ENCODE measurements around the gene OTUD5.

OTUD5 gene

DNA sequence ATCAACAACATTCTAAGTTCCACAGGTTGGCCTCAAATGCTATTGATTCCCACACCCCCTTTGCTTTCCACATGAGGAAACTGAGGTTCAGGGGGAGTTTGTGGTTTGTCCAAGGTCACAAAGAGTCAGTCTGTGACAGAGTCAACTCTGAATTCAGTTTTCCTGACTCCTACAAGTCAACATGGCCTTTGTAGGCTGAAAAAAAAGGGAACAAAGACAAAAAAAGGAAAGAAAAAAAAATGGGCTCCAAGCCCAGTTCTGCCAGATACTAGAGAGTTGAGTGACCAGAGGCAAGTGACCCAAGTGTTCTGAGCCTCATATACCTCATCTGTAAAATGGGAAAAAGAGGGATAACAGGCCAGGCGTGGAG is 22.1 kb downstream of the OTUD5 start:
- no peak for DNase-seq

DNA sequence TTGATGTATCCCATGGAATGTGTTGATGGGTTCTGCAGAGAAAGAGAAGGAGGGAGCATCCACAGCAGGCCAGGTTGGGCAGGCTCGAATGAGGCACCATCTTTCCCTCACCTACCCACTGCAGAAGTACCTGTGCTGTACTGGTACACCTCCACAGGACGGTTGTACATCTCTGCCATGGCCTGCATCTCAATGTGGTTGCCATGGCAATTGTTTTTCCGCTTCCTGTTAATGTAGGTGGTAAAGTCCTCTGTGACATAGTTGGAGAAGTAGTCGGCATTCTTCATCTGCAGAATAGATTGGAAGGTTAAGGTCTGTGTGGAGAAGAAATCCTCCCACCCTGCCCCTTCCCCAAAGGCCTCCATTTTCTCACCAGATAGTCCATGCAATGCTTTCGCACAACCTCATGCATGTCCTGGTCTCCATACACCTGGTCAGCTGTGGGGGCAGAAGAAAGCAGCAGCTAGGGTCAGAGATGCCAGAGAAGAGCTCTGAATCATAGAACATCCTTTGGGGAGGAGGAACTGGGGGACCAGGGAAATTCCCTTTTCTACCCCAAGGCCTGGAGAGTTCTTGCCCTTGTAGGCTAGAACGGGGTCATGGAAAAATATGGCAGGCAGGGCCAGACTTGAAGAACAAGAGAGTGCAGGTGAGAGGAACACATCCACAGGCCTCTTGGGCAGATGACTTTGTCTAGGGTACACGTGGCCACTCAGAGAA is 22.7 kb downstream of the OTUD5 start:
- DNase-seq: no peak

DNA sequence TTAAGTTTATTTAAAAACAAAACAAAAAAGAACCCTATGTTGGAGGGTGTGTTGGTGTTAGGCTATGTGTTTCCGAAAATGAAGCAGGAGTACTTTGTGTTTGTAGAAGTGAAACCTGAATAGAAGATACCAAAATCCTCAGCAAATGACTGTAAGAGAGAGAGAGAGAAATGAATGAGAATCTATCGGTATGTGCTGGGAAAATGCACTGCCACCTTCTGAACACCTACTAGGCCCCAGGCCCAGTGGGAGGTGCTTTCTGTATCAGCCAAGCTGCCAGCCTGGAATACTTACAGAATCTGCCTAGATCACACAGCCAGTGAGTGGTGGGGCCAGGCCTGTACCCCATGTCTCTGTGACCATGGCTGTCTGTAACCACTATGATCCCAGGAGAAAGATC is 23.6 kb downstream of the OTUD5 start:
- peak; percentile 44 for DNase-seq

DNA sequence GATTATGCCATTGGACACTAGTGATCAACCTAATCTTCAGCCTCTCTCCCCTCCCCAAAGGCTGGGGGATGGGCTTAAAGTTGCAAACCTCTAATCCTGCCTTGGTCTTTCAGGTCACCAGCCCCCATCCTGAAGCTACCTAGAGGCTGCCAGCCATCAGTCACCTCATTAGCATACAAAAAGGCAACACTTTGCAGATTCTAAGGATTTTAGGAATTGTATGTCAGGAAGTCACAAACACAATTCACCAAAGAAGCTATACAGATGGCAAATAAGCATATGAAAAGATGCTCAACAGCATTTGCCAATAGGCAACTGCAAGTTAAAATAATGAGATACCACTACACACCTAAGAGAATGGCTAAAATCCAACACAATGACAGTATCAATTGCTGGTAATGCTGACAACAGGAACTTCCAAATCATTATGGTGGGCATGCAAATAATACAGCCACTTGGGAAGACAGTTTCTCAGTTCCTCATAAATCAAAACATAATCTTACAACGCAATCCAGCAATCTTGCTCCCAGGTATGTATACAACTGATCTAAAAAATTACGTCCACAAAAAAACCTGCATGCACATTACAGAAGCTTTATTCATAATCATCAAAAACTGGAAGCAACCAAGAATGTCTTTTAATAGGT is 29.5 kb downstream of the OTUD5 start:
- DNase-seq: no peak

DNA sequence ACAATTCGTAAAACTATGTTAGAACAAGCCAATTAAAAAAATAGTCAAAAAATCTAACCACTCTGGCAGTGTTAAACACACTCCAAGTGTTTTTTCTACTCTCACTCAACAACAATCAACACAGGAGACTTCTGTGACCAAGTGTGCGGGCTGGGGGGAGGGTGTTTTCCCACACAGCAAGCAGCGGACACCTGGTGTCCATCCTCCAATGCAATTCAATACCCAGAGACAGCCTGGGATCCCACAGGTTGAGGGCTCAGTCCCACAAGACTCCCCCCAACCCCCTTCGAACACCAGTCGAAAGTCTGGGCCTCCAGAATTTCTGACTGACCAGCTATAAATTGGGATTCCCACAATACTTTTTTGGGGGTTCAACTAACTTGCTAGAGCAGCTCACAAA is 30.3 kb downstream of the OTUD5 start:
- DNase-seq: no peak

DNA sequence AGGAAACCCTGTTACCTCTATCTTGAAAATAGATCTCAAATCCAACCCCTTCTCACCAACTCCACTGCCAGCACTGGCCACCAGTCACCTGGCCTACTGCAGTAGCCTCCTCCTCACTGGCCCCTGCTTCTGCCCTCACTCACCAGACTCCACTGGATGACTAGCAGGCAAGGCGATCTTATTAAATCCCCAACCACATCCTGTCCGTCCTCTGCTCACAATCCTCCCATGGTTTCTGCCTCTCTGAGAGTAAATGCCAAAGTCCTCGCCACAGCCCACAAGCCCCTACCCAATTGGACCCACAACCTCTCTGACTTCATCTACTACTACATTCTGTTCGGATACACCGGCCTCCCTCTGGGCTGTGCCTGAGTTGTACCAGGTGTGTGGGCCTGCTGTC is 33.1 kb downstream of the OTUD5 start:
- DNase-seq: no peak

DNA sequence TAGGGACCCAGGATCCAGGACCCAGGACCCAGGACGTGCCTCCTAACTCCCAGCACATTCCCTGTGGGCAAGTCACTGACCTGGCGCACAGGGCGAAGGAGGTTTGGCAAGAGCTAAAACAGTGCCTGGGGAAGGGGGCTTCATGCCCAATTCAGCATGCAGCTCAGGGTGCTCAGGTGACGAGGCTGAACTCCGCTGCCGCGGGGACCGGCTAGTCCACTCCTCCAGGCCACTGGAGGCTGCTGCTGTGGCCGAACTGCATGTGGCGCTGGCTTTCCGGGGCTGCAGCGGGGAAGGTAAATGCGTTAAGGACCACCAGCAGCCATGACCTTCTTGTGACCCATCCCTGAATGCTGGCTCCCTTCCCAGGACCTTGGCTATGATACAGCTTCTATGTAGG is 33.6 kb downstream of the OTUD5 start:
- no peak for DNase-seq

DNA sequence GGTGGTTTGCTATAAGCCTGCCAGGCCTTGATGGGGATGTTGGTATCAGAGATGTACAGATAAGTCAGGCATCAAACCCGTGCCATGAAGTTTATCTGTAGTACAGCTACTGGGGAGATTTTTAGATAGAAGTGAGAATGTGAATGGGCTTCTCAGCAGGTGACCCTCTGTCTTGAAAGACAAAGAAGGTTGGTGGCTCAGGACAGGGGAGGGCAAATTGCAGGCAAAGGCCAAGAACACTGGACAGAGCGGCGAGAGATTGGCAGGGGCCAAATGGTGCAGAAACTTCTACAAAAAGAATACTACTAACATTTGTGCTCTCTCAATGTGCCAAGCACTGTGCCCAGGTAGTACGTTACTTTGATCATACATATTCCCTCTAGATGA is 36.7 kb downstream of the OTUD5 start:
- no peak for DNase-seq

DNA sequence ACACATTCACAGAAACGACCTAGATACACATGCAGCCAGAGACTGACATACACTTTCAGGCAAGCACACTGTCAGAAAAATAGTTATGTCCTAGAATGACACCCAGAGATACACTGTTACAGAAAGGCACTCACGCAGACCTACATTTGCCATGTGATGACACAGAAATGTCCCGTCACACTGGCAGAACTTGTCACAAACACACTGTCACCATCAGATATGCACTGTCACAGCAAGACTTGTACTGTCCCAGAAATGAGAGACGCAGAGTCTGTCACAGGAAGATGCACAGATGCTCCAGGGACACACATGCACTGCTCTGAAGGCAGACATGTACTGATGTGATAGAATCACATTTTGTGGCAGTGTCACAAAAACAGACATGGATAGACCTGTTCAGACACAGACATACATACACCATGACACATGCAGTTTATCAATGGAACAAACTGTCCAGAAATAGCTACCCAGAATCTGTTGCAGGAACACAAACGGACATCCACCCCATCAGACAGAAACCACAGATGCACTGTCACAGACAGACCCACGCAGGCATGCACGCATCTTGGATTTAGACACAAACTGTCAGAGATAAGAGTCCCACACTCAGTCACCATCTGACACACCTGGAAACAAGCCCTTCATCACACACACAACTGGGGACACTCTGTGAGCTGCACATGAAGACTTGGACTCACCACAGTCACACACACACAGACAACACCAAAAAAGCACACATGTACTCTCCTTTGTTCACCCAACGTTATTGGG is 37.3 kb downstream of the OTUD5 start:
- no peak for DNase-seq

DNA sequence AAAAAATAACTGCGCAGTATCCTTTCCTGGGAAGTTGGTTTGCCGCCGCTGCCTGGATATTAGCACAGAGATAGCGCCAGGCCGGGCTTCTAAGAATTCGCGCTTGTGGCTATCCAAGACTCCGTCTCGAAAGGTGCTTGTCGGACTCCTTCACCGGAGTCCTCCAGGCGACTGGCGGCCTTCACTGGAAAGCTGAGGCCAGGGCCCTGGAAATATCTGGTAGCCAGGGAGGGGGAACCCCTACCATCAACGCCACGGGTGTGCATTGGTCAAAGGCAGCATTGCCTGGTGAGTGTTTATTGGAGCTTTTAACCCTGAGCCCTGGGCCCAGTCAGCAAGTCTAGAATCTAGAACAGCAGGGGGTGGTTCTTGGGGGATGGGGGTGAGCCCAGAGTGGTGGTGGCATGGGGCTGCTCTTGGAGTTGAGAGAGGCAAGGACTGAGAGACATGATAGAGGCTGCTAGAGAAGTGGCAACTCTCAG is 38.0 kb downstream of the OTUD5 start:
- peak; percentile 54 for DNase-seq

DNA sequence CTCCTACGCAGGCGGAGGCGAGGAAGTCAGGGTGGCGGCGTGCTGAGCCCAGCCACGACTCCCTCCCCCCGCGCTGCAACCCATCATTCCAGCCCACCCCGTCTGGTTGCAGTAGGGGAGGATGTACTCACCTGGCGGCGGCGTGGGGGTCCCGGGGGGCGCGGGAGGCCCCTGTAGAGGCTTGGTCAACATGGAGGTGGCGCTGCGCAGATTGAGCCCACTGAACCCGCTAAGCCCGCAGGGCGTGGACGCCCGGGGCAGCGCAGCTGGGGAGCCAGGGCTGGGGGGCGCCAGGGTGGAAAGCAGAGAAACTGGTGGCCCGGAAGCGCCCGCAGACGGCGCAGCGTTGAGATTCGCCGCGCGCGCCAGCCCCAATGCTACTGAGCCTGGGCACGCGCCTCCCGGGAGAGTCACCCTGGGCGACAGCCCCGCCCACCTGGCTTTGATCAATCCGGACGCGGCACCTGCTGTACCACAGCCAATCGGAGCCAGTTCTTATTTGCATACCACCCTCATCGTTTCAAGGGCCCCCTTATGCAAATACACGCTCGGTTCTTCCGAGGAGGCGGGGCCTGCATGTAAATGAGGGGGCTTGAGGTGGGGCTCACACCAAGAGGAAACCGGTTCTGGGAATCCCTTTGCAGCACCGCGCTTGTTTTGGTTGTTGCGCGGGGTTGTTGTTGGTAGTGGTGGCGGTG is 38.6 kb downstream of the OTUD5 start, which contains the start of gene PIM2:
Gene PIM2 (minus strand): TSS at position 382 of the 698 bp plus-strand sequence. CDS start 190 bp downstream, at position 192.
- peak; percentile 92 for DNase-seq

DNA sequence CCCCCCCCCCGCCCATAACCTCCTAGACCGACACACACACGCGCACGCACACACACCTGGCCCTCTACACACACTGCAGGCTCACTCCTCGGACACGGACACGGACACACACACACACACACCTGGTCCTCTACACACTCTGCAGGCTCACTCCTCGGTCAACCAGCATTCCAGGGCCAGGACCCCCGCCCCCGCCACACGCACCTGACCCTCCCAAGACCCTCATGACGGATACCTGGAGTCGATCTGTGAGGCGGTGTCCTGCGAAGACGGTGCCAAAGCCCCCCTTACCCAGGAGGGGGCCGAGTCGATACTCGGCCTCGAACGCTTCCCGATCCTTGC is 39.1 kb downstream of the OTUD5 start:
- no peak for DNase-seq

DNA sequence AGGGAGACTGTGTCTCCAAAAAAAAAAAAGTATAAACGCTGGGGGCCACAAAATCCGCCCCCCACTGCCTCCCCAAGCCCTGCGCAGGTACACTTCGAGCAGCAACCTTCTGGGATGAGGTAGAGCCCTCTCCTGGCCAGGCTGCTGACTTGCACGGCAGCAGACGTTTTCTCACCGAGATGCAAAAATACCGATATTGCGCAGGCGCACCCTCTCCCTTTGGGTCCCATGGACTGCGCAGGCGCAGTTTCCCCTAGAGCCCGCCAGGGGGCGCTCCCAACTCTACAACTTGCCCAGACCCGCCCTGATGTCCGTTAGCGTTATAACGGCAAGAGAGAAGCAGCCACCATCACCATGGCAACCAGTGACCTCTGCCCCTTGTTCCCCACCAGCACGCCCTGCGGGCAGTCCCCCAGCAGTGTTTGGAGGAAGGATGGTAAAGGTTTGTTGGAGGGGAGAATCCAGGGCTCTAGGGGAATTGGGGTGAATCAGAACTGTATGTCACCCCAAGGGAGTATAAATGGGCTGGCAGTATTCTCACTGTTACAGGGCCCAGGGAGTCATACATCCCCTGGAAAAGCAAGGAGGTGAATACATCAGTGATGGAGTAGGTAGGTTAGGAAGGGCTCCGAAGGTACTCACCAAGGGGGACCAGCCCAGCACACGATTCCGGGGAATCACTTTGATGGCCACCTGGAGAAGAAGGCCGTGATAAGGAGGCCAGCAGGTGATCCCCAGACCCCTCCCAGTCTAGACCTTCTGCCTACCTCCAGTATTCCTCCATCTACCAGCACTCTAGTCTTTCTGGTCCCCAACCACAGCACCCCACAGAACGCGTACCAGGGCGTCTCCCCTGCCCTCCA is 40.0 kb downstream of the OTUD5 start:
- peak; percentile 86 for DNase-seq

DNA sequence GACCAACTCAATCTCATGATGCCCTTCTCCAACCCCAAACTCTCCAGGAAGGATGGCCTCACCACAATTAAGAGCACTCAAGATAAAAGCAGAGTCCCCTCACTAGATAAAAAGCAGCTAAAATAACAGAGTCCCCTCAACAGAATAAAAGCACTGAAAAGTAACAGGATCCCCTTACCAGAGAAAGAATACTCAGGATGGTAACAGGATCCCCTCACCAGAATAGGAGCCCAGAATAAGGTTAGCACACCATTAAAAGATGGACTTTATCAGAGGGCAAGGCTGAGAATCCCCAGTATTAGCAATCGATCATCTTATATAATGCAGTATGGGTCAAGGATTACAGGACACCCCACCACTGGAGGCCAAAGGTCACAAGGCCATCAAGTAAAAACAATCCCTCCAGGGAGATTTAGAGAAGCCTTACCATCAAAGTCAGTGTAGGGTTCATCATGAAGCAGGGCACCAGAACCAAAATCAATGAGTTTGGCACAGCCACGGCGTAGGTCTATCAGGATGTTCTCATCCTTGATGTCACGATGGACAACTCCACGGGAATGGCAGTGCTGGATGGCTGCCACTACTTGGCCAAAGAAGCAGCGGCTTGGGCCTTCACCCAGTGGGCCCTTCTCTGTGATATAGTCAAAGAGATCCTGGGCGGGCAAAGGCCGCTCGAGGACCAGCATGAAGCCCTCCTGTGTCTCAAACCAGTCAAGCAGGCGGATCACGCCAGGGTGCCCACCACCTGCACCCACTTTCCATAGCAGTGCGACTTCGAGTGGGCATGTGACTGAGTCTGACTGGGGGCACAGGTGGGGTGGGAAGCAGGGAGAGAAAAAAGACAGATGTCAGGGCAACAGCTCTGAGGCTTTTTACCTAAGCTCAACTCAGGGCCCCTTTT is 42.6 kb downstream of the OTUD5 start:
- DNase-seq: no peak

DNA sequence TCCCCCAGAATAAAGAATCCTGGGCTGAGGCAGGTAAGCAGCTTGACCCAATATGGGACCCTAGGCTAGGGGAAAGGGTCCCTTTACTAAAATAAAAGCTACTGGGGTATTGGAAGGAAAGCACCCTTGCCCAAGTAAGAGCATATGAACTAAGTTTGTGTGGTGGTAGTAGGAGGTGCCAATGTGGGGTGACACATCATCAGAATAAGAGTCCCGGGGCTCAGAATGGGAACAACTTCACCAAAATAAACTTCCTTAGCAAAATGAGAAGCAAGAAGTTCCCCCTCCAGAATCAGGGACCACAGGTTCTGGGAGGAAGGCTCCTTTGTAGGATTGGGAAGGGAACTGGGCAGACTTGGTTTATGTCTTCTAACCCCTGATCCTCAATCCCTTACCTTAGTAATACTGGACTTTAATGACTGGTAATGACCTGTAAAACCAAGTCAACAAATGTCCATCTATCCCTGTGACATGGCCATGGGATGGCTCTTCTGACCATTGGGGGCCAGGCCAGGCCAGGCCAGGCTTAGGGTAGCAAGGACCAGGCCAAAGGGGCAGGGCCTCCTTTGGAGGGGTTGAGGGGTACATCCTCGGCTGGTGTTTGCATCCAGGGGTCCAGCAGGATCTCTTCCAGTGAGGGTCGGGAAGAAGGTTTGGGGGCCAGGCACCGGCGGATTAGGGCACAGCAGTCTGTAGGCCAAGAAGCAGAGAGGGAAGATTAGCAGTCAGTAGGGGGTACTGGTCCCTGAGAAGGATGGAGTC is 43.6 kb downstream of the OTUD5 start:
- no peak for DNase-seq

DNA sequence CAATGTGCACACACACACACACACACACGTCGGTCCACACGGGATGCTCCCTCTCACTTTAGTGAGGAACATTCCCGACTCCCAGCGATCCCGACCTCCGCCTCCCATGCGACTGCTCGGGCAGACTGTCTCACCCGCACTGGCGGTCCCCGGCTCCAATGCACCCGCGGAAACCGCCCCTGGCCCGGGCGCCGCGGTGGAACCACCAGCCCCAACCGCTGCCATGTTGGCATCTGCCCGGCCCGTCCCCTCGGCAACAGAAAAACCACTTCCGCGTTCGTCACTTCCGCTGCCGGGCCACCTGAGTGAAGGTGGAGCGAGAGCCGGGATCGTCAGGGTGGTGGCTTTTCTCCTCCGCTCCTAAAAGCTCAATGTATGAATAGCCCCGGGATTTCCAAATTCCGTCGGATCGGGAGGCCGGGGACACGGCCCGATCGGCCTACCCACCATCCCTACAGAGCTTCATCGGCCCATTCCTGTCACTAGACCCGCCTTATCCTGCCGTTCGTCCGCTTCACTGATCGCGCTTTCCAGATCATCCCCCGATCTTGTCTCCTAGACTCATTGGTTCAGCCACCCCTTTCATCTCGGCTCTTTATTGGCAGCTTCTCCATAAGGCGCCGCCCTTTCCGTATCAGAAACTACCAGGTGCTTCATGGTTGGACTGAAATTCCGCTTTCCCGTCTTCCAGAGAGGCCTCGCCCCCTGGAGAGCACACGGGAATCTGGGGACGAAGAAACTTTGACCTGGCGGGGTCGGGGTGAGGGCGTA is 45.8 kb downstream of the OTUD5 start, which contains the start of gene SLC35A2:
Gene SLC35A2 (minus strand): TSS at position 235 of the 771 bp plus-strand sequence. CDS start 10 bp downstream, at position 225.
- peak; percentile 87 for DNase-seq

DNA sequence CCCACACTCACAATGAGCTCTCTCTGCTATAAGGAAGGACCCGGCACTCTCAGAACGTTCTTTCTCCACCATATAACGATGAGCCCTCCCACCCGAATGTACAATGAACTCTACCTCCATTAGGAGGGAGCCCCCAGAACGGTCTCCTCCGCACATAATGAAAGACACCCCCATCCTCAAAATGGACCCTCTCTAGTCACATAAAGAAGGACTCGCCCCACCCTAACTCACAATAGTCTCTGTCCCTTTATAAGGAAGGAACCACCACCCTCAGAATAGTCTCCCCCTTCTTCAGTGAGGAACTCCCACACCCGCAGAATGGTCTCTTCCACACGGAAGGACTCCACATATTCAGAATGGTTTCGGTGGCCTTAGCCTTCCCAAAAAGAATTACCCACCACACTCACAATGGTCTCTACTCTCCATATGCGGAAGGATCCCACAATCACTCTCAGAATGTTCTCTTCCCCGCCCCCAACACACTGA is 46.4 kb downstream of the OTUD5 start:
- DNase-seq: no peak

DNA sequence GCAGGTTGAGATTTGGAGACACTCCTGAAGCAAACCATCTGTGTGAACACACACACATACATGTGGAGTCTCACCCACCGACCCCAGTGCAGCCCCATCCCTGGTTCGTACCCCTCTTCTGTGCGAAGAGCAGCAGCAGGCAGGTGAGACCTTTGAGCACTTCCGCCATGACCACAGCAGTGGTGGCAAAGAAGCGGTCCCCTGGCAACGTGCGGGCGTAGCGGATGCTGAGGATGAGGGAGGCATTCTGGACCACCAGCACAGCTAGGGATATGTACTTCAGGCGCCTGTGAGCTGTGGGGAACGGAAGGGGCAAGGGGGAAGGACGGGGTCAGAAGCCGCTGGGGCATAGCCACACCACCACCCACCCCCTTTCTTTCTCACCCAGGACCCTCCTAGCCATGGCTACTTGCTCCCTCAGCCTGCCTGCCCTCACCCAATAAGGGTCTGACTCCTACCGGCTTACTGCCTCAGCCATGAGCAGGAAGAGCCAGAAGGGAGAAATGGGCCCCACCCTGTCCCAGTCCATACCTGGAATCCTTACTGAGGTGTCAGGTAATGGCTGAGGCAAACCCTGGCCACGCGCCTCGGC is 47.6 kb downstream of the OTUD5 start:
- no peak for DNase-seq

DNA sequence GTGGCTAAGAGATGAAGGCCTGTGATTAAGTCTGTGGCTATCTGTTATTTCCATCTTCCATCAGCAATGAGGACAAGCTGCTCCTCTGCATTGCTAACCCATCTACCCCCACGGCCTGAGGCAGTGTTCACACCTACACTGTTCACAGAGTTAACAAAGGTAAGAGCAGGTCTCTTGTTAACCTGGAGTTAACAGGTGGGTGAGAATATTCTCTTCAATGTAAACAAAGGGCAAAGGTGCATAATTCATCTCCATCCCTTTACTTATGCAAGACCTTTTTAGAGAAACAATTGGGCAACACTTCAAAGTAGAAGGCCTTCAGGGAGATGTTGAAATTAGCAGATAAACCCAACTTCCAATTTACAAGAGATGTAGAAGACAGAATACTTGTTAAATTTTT is 48.8 kb downstream of the OTUD5 start:
- DNase-seq: no peak

Measured in stimulated activated CD4-positive, alpha-beta T cell treated with anti-CD3 and anti-CD28 coated beads, Interleukin-4, amount 100 ng/mL, for 24 hours (primary cell).